PC-3 (cell line): Measurements from ENCODE around the gene ACOT11.

ENCODE experiments used
- EZH2 ChIP-seq: fragments of 300-600 bp; sonication (generic); IDR thresholded peaks from one replicate; pipeline ENCODE4 v1.6.1; 2017; ENCODE audit warnings: antibody characterized with exemption, mild to moderate bottlenecking, low read length; ENCODE audit not compliant: unreplicated experiment
- EZH2phosphoT487 ChIP-seq: fragments of 300-600 bp; sonication (generic); IDR thresholded peaks from 2 replicates; pipeline ENCODE4 v1.6.1; 2018; ENCODE audit warnings: mild to moderate bottlenecking, antibody characterized with exemption, low read length, borderline replicate concordance
- TF ChIP-seq, protein P1 (sequence below): fragments of 300-600 bp; sonication (generic); conservative IDR thresholded peaks from 2 replicates; pipeline ENCODE4 v1.5.1; 2017; ENCODE audit warnings: antibody characterized with exemption, low read depth, mild to moderate bottlenecking, low read length

GRCh38 chr1:54559771-54560231 is 11.8 kb downstream of the ACOT11 start:
- TF ChIP-seq, protein P1, sequence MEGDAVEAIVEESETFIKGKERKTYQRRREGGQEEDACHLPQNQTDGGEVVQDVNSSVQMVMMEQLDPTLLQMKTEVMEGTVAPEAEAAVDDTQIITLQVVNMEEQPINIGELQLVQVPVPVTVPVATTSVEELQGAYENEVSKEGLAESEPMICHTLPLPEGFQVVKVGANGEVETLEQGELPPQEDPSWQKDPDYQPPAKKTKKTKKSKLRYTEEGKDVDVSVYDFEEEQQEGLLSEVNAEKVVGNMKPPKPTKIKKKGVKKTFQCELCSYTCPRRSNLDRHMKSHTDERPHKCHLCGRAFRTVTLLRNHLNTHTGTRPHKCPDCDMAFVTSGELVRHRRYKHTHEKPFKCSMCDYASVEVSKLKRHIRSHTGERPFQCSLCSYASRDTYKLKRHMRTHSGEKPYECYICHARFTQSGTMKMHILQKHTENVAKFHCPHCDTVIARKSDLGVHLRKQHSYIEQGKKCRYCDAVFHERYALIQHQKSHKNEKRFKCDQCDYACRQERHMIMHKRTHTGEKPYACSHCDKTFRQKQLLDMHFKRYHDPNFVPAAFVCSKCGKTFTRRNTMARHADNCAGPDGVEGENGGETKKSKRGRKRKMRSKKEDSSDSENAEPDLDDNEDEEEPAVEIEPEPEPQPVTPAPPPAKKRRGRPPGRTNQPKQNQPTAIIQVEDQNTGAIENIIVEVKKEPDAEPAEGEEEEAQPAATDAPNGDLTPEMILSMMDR = no peak
- no peak for TF ChIP-seq EZH2
- no peak for TF ChIP-seq EZH2phosphoT487
